AG04449 (cell line): ENCODE results near the gene SCLT1.

ENCODE experiments used
- CTCF ChIA-PET: fragments of 350-600 bp; formaldehyde crosslinking; extraction: SDS; loops from one replicate; lab custom pipeline; 2021; ENCODE audit warnings: antibody characterized with exemption; lab: Yijun Ruan, JAX
- POLR2A ChIA-PET: fragments of 400-600, 350-600 bp; formaldehyde crosslinking; extraction: SDS; loops from one replicate; lab custom pipeline; 2020; ENCODE audit warnings: antibody characterized with exemption, inconsistent platforms; lab: Yijun Ruan, JAX
- DNase-seq: peaks from one replicate; pipeline ENCODE4 v3.0.0-alpha.2; 2010; ENCODE audit warnings: low read depth, low spot score
- H3K4me3 ChIP-seq: 2 replicates; pipeline ENCODE4 v1.5.1; 2011; ENCODE audit warnings: low read depth, mild to moderate bottlenecking, control low read depth, low read length
- TF ChIP-seq, protein P1 (sequence below): IDR thresholded peaks from one replicate; pipeline ENCODE4 v1.5.1; 2011; ENCODE audit warnings: mild to moderate bottlenecking, moderate library complexity, low read length, control low read depth, inconsistent platforms; ENCODE audit not compliant: insufficient read depth; ENCODE audit errors: missing control alignments

The SCLT1 gene

DNA sequence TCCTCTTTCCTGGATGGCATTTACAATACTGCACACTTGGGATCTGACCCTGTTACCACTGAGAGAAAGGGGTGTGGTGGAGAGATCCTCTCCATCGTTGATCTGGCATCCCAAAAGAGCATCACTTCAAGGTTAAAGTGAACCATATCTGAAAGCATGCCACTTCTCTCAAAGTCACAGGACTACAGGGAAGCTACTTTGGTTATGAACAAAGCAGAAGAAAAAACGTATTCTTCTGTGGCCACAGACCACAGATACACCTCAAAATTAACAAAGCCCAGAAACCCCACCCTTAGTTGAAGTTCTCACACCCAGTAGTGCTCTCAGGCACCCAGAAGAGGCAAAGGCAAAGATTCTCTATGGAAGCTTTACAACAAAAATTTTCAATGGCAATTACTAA, 175.6 kb downstream of the SCLT1 start:
- POLR2A ChIA-PET: no interaction called here
- no peak for DNase-seq
- H3K4me3 ChIP-seq: no peak overlapping the region
- TF ChIP-seq, protein P1, sequence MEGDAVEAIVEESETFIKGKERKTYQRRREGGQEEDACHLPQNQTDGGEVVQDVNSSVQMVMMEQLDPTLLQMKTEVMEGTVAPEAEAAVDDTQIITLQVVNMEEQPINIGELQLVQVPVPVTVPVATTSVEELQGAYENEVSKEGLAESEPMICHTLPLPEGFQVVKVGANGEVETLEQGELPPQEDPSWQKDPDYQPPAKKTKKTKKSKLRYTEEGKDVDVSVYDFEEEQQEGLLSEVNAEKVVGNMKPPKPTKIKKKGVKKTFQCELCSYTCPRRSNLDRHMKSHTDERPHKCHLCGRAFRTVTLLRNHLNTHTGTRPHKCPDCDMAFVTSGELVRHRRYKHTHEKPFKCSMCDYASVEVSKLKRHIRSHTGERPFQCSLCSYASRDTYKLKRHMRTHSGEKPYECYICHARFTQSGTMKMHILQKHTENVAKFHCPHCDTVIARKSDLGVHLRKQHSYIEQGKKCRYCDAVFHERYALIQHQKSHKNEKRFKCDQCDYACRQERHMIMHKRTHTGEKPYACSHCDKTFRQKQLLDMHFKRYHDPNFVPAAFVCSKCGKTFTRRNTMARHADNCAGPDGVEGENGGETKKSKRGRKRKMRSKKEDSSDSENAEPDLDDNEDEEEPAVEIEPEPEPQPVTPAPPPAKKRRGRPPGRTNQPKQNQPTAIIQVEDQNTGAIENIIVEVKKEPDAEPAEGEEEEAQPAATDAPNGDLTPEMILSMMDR: no peak
- CTCF ChIA-PET: interaction anchor here (1.0 kb wide), 1 partner anchor 11 kb away, joined by 3 read pairs; no protein-coding TSS in a partner anchor

DNA sequence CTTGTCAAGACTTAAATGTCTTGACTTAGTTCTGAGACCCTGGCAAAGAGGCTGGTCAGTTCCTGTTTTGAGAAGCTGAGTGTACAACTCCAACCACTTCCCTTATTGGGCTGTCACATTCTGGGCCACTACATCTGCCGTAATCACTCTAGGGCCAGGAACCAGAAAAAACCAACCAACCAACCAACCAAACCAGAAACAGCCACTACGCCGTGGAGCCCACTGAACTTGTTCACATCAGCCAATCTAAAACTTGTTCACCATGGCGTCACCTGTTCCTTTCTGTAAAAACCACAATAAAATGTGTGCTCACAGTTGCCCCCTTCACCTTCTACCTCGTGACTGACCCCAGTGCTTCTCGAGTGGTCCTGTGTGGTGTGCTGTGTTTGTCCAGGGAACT, 176.5 kb downstream of the SCLT1 start:
- no peak for DNase-seq
- H3K4me3 ChIP-seq: no peak overlapping the region
- POLR2A ChIA-PET: no interaction called here
- TF ChIP-seq, protein P1: no peak
- CTCF ChIA-PET: no interaction called here

DNA sequence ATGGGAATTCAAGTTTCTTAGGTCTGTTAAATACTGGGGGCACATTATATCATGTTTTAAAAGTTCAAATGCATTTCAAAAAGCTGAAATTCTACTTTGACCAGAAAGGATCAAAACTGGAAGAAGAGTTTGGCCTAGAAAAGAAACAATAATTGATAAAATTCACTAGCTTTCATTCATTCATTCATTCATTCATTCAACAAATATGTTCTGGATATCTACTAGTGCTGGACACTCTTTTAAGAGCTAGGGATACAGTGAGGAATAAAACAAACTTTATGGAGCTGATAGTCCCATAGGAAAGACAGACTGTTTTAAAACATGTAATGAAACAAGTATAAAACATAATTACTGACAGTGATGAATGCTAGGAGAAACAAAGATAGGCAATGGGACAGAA, 177.8 kb downstream of the SCLT1 start:
- H3K4me3 ChIP-seq: no peak overlapping the region
- POLR2A ChIA-PET: no interaction called here
- TF ChIP-seq, protein P1: no peak
- CTCF ChIA-PET: interaction anchor here (1.2 kb wide), 1 partner anchor 53 kb away, joined by 5 read pairs; no protein-coding TSS in a partner anchor
- no peak for DNase-seq

DNA sequence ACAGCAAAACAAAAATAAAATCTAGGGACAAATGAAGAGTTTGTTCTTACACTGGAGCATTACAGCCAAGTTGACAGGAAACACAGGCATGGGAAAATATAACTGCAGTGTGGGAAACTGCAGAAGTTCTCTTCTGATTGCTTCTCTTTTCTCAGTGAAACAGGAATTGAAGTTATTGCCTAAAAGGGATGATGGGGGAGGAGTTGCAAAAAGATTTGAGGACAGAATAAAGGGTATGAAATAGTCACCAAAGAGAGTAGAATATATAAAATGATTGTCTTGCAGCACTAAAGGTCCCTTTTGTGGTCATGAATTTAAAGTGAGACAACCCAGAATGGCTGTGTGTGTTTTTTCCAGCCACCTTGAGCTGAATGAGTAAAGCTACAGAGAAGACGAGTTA, 180.1 kb downstream of the SCLT1 start:
- TF ChIP-seq, protein P1: no peak
- CTCF ChIA-PET: no interaction called here
- POLR2A ChIA-PET: no interaction called here
- no peak for DNase-seq
- H3K4me3 ChIP-seq: no peak overlapping the region

DNA sequence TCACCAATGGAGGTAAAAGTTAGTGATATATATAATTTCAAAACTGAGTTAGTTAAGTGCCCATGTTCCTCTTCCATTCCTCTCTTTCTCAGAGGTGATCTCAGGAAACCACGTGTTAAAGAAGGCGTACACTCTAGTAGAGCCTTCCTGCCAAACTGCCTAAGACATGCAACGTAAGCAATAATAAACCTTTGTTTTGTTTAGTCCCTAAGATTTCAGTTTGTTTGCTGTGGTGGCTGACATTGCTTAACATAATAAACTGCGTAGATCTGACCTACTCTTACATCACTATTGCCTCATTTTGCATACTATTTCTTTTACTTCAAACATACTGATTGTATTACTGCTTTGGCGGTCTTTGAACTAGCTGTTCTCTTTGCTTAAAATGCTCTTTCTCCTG, 184.6 kb downstream of the SCLT1 start:
- ChIA-PET POLR2A (no interaction called here), CTCF (no interaction called here)
- DNase-seq: no peak
- TF ChIP-seq, protein P1: no peak
- no peak overlapping the region for H3K4me3 ChIP-seq

DNA sequence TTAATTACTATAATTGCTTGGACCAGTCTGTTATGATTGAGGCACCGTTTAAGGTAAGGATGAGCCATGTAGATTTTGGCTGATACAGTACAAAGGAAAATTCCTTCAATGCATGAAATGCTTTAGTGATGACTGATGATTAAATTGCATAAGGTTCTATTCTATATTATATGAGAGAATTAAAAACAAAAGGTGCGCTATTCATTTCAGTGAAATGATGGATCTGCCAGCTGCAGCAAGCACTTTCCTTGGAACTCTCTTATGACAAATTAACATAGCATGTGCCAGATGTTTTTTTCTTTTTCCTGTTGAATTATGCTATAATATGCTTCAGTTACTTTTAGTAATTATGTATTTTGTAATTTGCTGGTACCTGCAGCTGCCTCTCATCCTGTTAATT, 185.4 kb downstream of the SCLT1 start:
- TF ChIP-seq, protein P1: no peak
- POLR2A ChIA-PET: no interaction called here
- H3K4me3 ChIP-seq: no peak overlapping the region
- DNase-seq: no peak
- CTCF ChIA-PET: no interaction called here
